Stimulated activated CD4-positive, alpha-beta T cell treated with anti-CD3 and anti-CD28 coated beads, TNF-alpha, amount 100 ng/mL, for 48 hours (primary cell): ENCODE data around the gene NHSL1.
A peak's percentile ranks its signal among the peaks of the same experiment; 100 is the strongest.

Source experiments
- DNase-seq, 3 donors: peaks; one replicate each; pipeline ENCODE4 v3.0.0-alpha.2; 2020; ENCODE audit warnings: low read depth in 3 of 3

The NHSL1 gene

GRCh38 chr6:138403801-138404665 is 95.3 kb downstream of the NHSL1 start, which contains the start of gene HEBP2:
HEBP2 (plus strand) TSS chr6:138404223; CDS start chr6:138404496, 273 bp downstream.
- peak; percentile 78 to 85 (median 84) for DNase-seq

- peak in 1 of 3 donors; percentile 29 for DNase-seq
These were observed 95.9 kb downstream of the NHSL1 start for GRCh38 chr6:138403324-138403800.

DNA sequence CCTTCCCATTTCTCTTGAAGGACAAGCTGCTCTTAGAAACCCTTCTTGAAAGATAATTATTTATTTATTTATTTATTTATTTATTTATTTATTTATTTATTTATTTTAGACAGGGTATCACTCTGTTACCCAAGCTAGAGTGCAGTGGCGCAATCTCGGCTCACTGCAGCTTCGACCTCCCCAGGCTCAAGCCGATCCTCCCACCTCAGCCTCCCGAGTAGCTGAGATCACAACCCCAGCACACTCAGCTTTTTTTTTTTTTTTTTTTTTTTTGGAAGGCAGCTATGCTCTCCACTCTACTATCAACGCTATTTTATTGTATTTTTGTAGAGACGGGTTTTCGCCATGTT is 96.5 kb downstream of the NHSL1 start:
- no peak for DNase-seq

DNA sequence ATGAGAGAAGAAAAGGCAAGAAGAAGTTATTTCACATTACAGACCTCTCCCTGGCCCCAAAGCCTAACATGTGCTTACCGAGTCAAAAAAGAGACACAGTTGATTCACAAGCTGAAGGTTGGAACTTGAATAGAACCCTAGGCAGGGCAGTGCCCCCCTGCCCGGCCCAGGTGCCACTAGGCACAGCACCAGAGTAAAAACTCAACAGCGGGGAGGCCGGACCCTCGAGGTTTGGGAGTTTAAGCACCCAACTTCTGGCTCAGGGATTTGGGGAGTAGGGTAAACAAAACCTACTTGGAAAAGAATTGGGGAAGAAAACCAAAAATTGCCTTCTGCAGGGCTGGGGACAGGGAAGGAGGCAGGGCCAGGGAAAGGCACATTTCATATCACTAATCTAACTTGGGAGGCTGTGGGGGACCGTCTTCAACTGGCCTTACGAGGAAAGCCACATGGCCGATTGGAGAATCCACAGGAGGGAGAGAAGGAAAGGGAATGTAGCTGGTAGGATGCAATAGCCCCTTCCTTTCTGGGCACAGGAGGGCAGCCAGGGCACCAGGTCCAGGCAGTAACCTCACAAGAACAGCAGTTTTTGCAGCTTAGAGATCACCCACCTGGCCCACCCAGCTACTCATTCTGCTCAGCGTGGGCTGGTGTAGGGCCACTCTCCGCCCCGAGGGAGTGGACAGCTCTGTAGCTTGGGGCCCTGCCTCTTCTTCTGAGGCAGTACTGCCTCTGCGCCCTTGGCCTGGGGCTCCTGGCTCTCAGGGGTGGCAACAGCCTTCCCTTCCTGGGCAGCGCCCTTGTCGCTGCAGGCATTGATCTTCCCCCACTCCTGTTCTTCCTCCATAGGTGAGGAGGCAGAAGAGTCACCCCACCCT is 97.1 kb downstream of the NHSL1 start:
- no peak for DNase-seq

- no peak for DNase-seq
These were observed 99.0 kb downstream of the NHSL1 start for GRCh38 chr6:138400326-138400725.

- no peak for DNase-seq
These were observed 101.9 kb downstream of the NHSL1 start for GRCh38 chr6:138397128-138398122.

DNA sequence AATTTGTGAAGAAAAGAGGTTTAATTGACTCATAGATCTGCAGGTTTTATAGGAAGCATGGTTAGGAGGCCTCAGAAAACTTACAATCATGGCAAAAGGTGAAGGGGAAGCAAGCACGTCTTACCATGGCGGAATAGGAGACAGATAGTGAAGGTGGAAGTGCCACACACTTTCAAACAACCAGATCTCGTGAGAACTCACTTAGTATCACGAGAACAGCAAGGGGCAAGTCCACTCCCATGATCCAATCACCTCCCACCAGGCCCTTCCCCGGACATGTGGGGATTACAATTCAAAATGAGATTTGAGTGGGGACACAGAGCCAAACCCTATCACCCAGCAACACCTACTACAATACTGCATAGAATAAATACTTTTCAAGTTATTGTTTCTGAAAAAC is 102.6 kb downstream of the NHSL1 start:
- no peak for DNase-seq

GRCh38 chr6:138393871-138394783 is 105.2 kb downstream of the NHSL1 start:
- DNase-seq = no peak

DNA sequence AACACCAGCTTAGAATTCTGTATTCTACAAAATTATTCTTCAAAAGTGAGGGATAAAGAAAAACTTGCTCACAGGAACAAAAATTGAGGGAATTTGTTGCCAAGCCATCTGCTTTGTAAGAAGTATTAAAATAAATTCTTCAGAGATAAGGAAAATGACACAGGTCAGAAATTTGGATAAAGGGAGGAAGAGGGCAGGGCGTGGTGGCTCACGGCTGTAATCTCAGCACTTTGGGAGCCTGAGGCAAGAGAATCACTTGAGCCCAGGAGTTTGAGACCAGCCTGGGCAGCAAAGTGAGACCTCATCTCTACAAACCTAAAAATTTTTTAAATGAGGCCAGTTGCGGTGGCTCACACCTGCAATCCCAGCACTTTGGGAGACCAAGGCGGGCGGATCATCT is 109.7 kb downstream of the NHSL1 start:
- DNase-seq = no peak

DNA sequence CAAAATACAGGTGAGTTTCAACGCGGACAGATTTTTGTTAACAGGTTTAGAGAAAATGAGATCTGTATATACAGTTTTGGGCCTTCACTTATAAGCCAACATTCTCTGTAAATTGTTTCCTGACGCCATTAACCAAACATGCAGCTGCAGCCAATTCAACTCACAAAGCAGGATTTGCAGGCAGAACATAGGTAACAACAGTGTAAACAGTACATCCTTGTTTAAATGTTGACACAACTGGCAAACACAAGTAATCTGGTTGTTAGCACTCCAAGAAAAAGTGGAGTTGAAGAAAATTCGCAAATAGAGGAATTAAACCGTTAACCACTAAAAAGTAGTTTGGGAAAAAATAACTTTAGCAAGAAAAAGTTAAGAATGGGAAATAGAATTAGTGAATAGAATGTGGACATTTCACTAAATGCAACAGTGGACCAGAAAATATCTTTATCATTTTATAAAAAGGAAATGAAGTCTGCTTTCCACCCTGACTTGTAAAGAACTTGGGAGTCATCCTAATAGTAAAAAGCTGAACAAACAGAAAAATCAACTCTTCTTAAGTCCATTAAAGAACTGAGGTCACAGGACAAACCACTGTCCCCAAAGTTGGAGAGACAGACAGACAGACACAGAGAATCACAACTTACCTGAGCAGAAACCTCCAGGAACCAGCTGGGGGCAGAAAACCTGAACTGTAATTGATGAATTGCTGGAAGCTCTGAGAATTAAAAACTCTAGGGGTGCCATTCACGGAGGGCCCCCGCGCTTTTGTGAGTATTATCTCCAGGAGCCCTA is 111.5 kb downstream of the NHSL1 start:
- no peak for DNase-seq

GRCh38 chr6:138386897-138387296 is 112.4 kb downstream of the NHSL1 start:
- no peak for DNase-seq

DNA sequence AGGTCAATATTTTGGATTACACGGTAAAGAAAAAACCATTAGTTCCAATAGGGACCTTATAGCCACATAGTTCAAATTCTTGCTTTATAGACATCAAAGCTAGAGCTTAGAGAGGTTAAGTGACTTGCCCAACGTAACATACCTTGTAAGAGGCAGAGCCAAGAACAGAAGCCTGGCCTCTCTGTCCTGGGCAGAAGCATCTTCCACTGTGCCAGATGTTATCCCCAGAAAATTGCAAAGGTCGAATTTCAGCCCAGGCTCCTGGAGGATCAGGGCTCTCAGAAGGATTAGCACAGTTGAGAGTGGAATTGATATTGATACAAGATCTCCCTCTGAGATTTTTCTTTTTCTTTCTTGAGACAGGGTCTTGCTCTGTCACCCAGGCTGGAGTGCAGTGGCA is 115.5 kb downstream of the NHSL1 start:
- no peak for DNase-seq

DNA sequence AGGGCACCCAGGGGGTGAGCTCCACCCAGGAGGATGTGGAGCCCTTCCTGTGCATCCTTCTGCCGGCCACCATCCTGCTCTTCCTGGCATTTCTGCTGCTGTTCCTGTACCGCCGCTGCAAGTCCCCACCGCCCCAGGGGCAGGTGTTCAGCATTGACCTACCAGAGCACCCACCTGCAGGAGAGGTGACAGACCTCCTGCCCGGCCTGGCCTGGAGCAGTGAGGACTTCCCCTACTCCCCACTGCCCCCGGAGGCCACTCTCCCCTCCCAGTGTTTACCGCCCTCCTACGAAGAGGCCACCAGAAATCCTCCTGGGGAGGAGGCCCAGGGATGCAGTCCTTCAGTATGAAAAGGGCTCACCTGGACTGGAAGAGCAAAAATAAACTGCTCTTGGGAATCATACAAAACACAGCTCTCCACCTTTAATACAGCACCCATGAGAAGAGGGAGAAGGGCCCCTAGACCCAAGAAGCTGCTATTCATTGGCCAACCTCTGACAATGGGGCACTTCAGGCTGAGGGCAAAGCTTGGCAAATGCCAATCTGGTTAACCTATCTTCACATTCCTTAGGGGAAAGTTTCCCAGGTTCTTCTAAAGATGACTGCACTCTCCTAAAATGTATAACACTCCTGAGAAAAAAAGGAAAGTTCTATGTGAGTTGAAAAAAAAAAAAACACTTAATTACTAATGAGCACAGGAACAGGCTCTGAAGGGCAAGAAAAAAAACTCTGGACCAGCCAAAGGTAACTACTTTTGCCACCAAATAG is 116.6 kb downstream of the NHSL1 start:
- DNase-seq = no peak

- DNase-seq = no peak
These were observed 120.8 kb downstream of the NHSL1 start for GRCh38 chr6:138378463-138378862.

GRCh38 chr6:138377844-138378243 is 121.5 kb downstream of the NHSL1 start, which contains the start of gene SMIM28:
SMIM28 (plus strand) TSS chr6:138377905; CDS start chr6:138378073, 168 bp downstream.
- DNase-seq = no peak

- no peak for DNase-seq
These were observed 122.3 kb downstream of the NHSL1 start for GRCh38 chr6:138377042-138377441.

DNA sequence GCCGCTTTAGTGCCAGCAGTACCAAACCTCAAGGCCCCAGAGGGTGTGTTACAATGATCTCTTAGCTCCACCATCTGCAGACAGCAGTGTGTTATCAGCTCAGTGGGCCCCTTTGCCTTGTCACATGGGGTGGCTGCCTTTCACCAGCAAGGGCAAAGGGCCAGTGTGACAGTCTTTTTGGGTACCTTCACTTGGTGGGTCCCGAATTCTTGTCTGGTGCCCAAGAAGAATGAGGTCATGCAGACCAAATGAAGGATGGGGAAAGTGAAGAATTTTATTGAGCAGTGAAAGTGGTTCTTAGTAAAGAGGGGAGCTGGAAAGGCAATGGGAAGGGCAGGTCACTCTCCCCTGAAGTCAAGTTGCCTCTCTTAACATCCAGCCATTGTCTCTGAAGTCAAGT is 124.5 kb downstream of the NHSL1 start:
- no peak for DNase-seq

DNA sequence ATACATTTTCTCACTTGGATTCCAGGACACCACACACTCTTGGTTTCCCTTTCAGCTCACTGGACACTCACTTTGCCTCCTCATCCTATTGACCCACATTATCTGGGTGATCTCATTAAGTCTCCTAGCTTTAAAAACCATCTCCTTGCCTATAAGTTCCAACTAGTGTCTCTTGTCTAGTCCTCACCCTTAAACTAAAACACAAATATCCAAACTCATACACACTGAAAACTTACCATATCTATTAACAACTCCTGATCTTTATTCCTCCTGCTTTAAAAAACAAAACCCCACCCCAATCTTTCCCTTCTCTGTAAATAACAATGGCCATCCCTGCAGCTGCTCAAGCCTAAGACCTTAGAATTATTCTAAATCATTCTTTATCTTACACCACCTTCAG is 125.1 kb downstream of the NHSL1 start:
- no peak for DNase-seq
